ENCODE measurements around the gene GLRA3.

GRCh38 chr4:174631901-174632758 is 196.9 kb downstream of the GLRA3 start:
- TF ChIP-seq, protein P1, sequence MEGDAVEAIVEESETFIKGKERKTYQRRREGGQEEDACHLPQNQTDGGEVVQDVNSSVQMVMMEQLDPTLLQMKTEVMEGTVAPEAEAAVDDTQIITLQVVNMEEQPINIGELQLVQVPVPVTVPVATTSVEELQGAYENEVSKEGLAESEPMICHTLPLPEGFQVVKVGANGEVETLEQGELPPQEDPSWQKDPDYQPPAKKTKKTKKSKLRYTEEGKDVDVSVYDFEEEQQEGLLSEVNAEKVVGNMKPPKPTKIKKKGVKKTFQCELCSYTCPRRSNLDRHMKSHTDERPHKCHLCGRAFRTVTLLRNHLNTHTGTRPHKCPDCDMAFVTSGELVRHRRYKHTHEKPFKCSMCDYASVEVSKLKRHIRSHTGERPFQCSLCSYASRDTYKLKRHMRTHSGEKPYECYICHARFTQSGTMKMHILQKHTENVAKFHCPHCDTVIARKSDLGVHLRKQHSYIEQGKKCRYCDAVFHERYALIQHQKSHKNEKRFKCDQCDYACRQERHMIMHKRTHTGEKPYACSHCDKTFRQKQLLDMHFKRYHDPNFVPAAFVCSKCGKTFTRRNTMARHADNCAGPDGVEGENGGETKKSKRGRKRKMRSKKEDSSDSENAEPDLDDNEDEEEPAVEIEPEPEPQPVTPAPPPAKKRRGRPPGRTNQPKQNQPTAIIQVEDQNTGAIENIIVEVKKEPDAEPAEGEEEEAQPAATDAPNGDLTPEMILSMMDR (optimal IDR thresholded peaks at IDR 0.05 in 1 of 3, IDR thresholded peaks at IDR 0.05 in 1 of 3, conservative IDR thresholded peaks at IDR 0.05 in 1 of 3; ENCODE audit: extremely low read depth in 1 of 3, insufficient read depth in 2 of 3, low read length in 3 of 3), result peak in 2 of 3 experiments; percentile 52 to 59
- TF ChIP-seq EZH2 (IDR thresholded peaks at IDR 0.05; ENCODE audit: low read length), result no peak
